ENCODE data around the gene LEFTY1. TPM values are rescaled to one million over a fixed set of nuclear protein-coding genes. Genes with fewer than 3 reads are reported as not detected.

The LEFTY1 gene
- polyA plus RNA-seq, 3 donors = 5.6 to 6.9 (median 6.7) TPM

Other genes with a start within 250 kb of the LEFTY1 start
- 100 to 1,000 TPM in 2 of 3 donors, 10 to 100 TPM in 1; 89.0 to 107 (median 103) TPM for gene ENAH, start 236.0 kb downstream of the LEFTY1 start, polyA plus RNA-seq (ENCODE audit: insufficient read length in 3 of 3)
- gene SRP9, start 111.3 kb downstream of the LEFTY1 start, polyA plus RNA-seq (ENCODE audit: insufficient read length in 3 of 3) = 100 to 1,000 TPM; 389 to 411 (median 389) TPM
- gene EPHX1, start 79.0 kb downstream of the LEFTY1 start, polyA plus RNA-seq (ENCODE audit: insufficient read length in 3 of 3) = 10 to 100 TPM; 57.2 to 58.9 (median 58.7) TPM
- gene TMEM63A, start 6.8 kb downstream of the LEFTY1 start, polyA plus RNA-seq (ENCODE audit: insufficient read length in 3 of 3) = 10 to 100 TPM; 45.3 to 96.1 (median 89.7) TPM
- 10 to 100 TPM; 54.7 to 63.6 (median 57.1) TPM for gene PYCR2, start 35.1 kb upstream of the LEFTY1 start, polyA plus RNA-seq (ENCODE audit: insufficient read length in 3 of 3)
- gene LEFTY2, start 52.1 kb upstream of the LEFTY1 start, polyA plus RNA-seq (ENCODE audit: insufficient read length in 3 of 3) = 1 to 10 TPM in 1 of 3 donors, under 1 TPM in 2; 0.83 to 1.0 (median 0.87) TPM
- 10 to 100 TPM; 18.9 to 22.5 (median 20.9) TPM for gene SDE2, start 110.2 kb upstream of the LEFTY1 start, polyA plus RNA-seq (ENCODE audit: insufficient read length in 3 of 3)
- 1,000 to 10,000 TPM; 1,024 to 1,273 (median 1,184) TPM for gene H3-3A, start 173.6 kb upstream of the LEFTY1 start, polyA plus RNA-seq (ENCODE audit: insufficient read length in 3 of 3)

Measured in renal pelvis (tissue), 3 donors.